H9 (cell line): Measurements from ENCODE around the gene GSE1. TPM values are rescaled to one million over a fixed set of nuclear protein-coding genes. Genes with fewer than 3 reads are reported as not detected.

Source experiments
- DNase-seq: peaks from one replicate; pipeline ENCODE4 v3.0.0-alpha.2; 2017
- H2AFZ ChIP-seq: one replicate; pipeline ENCODE4 v1.6.1; 2013; ENCODE audit warnings: mild to moderate bottlenecking, low read length, control low read depth, moderate library complexity
- H2AK5ac ChIP-seq: 2 replicates; pipeline ENCODE4 v1.6.1; 2013; ENCODE audit warnings: low read length, control low read depth, mixed read lengths; ENCODE audit not compliant: insufficient read length
- H2BK120ac ChIP-seq: one replicate; pipeline ENCODE4 v1.6.1; 2013; ENCODE audit warnings: low read depth, mild to moderate bottlenecking, low read length, control low read depth, inconsistent platforms; ENCODE audit not compliant: poor library complexity, severe bottlenecking
- H2BK12ac ChIP-seq: 2 replicates; pipeline ENCODE4 v1.6.1; 2013; ENCODE audit warnings: low read length, control low read depth, mixed read lengths, low read depth; ENCODE audit not compliant: insufficient read length
- H2BK15ac ChIP-seq: 2 replicates; pipeline ENCODE4 v1.6.1; 2013; ENCODE audit warnings: low read depth, low read length, control low read depth
- H2BK20ac ChIP-seq: one replicate; pipeline ENCODE4 v1.6.1; 2013; ENCODE audit warnings: low read depth, mild to moderate bottlenecking, low read length, control low read depth, inconsistent platforms; ENCODE audit not compliant: poor library complexity, severe bottlenecking
- H2BK5ac ChIP-seq: 2 replicates; pipeline ENCODE4 v1.6.1; 2013; ENCODE audit warnings: low read length, control low read depth, mixed read lengths; ENCODE audit not compliant: insufficient read length
- H3K14ac ChIP-seq: 2 replicates; pipeline ENCODE4 v1.6.1; 2013; ENCODE audit warnings: low read length, control low read depth; ENCODE audit not compliant: insufficient read depth
- H3K18ac ChIP-seq: 2 replicates; pipeline ENCODE4 v1.6.1; 2013; ENCODE audit warnings: low read depth, mild to moderate bottlenecking, mixed read lengths, low read length, control low read depth; ENCODE audit not compliant: insufficient read length
- H3K23ac ChIP-seq: 2 replicates; pipeline ENCODE4 v1.6.1; 2013; ENCODE audit warnings: low read length, control low read depth, mixed read lengths, low read depth; ENCODE audit not compliant: insufficient read length
- H3K23me2 ChIP-seq: 2 replicates; pipeline ENCODE4 v1.6.1; 2013; ENCODE audit warnings: low read depth, mild to moderate bottlenecking, mixed read lengths, low read length, control low read depth; ENCODE audit not compliant: insufficient read length, poor library complexity, severe bottlenecking
- H3K27ac ChIP-seq: 2 replicates; pipeline ENCODE4 v1.5.1; 2013; ENCODE audit warnings: low read length, control low read depth, mixed read lengths, low read depth; ENCODE audit not compliant: insufficient read length
- H3K27me3 ChIP-seq: 2 replicates; pipeline ENCODE4 v1.6.1; 2013; ENCODE audit warnings: low read length, control low read depth, inconsistent platforms; ENCODE audit not compliant: insufficient read depth
- H3K4ac ChIP-seq: 2 replicates; pipeline ENCODE4 v1.6.1; 2013; ENCODE audit warnings: low read depth, mild to moderate bottlenecking, control low read depth, inconsistent platforms, low read length, moderate library complexity
- H3K4me1 ChIP-seq: 2 replicates; pipeline ENCODE4 v1.6.1; 2013; ENCODE audit warnings: low read length, control low read depth, inconsistent platforms; ENCODE audit not compliant: insufficient read depth
- H3K4me2 ChIP-seq: 2 replicates; pipeline ENCODE4 v1.6.1; 2013; ENCODE audit warnings: low read length, control low read depth, mixed read lengths; ENCODE audit not compliant: insufficient read length, insufficient read depth
- H3K56ac ChIP-seq: 2 replicates; pipeline ENCODE4 v1.6.1; 2013; ENCODE audit warnings: low read depth, mild to moderate bottlenecking, mixed read lengths, low read length, control low read depth; ENCODE audit not compliant: insufficient read length
- H3K79me1 ChIP-seq: 2 replicates; pipeline ENCODE4 v1.6.1; 2013; ENCODE audit warnings: low read depth, mild to moderate bottlenecking, moderate library complexity, low read length, control low read depth, inconsistent platforms; ENCODE audit not compliant: insufficient read depth, poor library complexity, severe bottlenecking
- H3K79me2 ChIP-seq: 2 replicates; pipeline ENCODE4 v1.6.1; 2013; ENCODE audit warnings: low read length, control low read depth, inconsistent platforms; ENCODE audit not compliant: insufficient read depth
- H3K9ac ChIP-seq: 2 replicates; pipeline ENCODE4 v1.6.1; 2013; ENCODE audit warnings: low read length, control low read depth, mixed read lengths; ENCODE audit not compliant: insufficient read length; ENCODE audit errors: extremely low read depth
- H3K9me3 ChIP-seq: one replicate; pipeline ENCODE4 v1.6.1; 2013; ENCODE audit warnings: low read depth, low read length, inconsistent platforms; ENCODE audit not compliant: control insufficient read depth
- H3T11ph ChIP-seq: one replicate; pipeline ENCODE4 v1.6.1; 2013; ENCODE audit warnings: mild to moderate bottlenecking, low read length, control low read depth, inconsistent platforms
- H4K20me1 ChIP-seq: one replicate; pipeline ENCODE4 v1.6.1; 2013; ENCODE audit not compliant: control insufficient read depth, insufficient read length, insufficient read depth
- H4K5ac ChIP-seq: 2 replicates; pipeline ENCODE4 v1.6.1; 2013; ENCODE audit warnings: low read depth, mild to moderate bottlenecking, mixed read lengths, low read length, control low read depth; ENCODE audit not compliant: insufficient read length
- H4K8ac ChIP-seq: replicated peaks from 2 replicates; pipeline ENCODE4 v1.6.1; 2013; ENCODE audit warnings: low read length, control low read depth, mixed read lengths, low read depth; ENCODE audit not compliant: insufficient read length
- H4K91ac ChIP-seq: 2 replicates; pipeline ENCODE4 v1.6.1; 2013; ENCODE audit warnings: low read depth, mild to moderate bottlenecking, moderate library complexity, mixed read lengths, low read length, control low read depth; ENCODE audit not compliant: insufficient read length
- H3K27ac Mint-ChIP-seq, 3 experiments: 2 replicates in 2 of 3; 3 replicates in 1 of 3; pipeline ENCODE4 v1.8.0; 2020 to 2021; ENCODE audit warnings: mixed read lengths in 3 of 3, mild to moderate bottlenecking in 1 of 3, moderate library complexity in 1 of 3
- H3K27me3 Mint-ChIP-seq: 2 replicates; pipeline ENCODE4 v1.8.0; 2021; ENCODE audit warnings: low read depth, mild to moderate bottlenecking, moderate library complexity, mixed read lengths
- H3K36me3 Mint-ChIP-seq, 3 experiments: 2 replicates in 2 of 3; 3 replicates in 1 of 3; pipeline ENCODE4 v1.8.0; 2020 to 2021; ENCODE audit warnings: low read depth in 3 of 3, mixed read lengths in 3 of 3; ENCODE audit not compliant: insufficient read depth in 1 of 3
- H3K4me1 Mint-ChIP-seq, 2 experiments: 2 replicates each; pipeline ENCODE4 v1.8.0; 2020; ENCODE audit warnings: mixed read lengths in 2 of 2
- H3K4me3 Mint-ChIP-seq, 2 experiments: 2 replicates in 1 of 2; 3 replicates in 1 of 2; pipeline ENCODE4 v1.8.0; 2020 to 2021; ENCODE audit warnings: mild to moderate bottlenecking in 2 of 2, mixed read lengths in 2 of 2, moderate library complexity in 1 of 2
- H3K9me3 Mint-ChIP-seq, 2 experiments: 2 replicates in 1 of 2; 3 replicates in 1 of 2; pipeline ENCODE4 v1.8.0; 2020; ENCODE audit warnings: mild to moderate bottlenecking in 2 of 2, mixed read lengths in 2 of 2, moderate library complexity in 1 of 2
- WGBS: extraction: QIAGEN DNeasy Blood & Tissue Kit; methylation state at CpG from one replicate; pipeline ENCODE4 v1.1.7; 2013; ENCODE audit warnings: missing lambda C conversion rate, low lambda C conversion rate, mixed read lengths; ENCODE audit not compliant: insufficient read length; ENCODE audit errors: extremely low coverage; 5-methylcytosine and 5-hydroxymethylcytosine counted together
- total RNA-seq: library from RNA; stranded (reverse); gene quantifications from 2 replicates; pipeline ENCODE4 v1.2.1, GENCODE V29; 2021
- TF ChIP-seq, protein P1 (sequence below): fragments of 200-600 bp; sonication (generic); conservative IDR thresholded peaks from 3 replicates; pipeline ENCODE4 v1.8.0; 2021; ENCODE audit warnings: antibody characterized with exemption, mild to moderate bottlenecking

GSE1 gene
- total RNA-seq, 1 experiment from 2014 or later = 125 TPM

DNA sequence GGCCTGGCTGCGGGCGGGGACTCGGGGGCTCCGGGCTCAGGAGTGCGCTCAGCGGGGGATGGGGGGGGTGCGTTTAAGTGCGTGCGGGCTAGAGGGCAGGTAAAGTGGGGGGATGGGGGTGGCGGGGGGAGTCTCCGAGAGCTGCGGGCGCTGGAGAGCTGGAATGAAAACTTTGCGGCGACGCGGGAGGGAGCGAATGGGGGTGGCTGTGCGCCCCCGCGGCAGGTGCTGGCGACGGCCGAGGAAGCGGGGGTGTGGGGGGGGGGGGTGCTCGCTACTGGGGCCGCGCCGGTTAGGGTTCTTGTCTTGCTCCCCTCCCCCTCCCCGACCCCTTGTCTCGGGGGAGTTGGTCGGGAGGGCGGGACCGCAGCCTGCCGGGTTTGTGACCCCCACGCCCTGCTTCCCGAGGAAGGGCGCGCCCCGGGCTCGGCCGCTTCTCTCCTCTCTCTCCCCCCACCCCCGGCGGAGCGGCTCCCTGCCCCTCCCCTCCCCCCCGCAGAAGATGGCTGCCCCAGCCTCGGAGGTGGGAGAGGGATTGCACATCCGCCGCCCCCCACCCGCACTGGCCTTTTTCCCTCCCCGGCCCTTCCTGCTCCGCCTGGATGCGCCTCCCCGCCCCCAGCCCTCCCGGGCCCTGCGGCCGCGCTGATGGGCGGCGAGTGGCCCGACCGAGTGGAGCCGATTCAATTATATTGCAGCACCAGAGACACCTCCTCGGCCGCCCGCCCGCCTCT, 649 bp downstream of the GSE1 start:
- H3K4ac ChIP-seq = no peak overlapping the region
- H3K79me1 ChIP-seq = peaks cover 6% of the 10 kb centered on the region
- no peak overlapping the region for H2BK15ac ChIP-seq
- no peaks in the 10 kb centered on the region for H3K27me3 ChIP-seq
- Mint-ChIP-seq H3K4me1 (peaks cover 48 to 55% of the 10 kb centered on the region in 2 experiments), H3K36me3 (peaks cover 4 to 20% (median 16%) of the 10 kb centered on the region in 3 experiments; a peak in 6 of 7 replicates), H3K27me3 (peaks cover 11% of the 10 kb centered on the region), H3K27ac (no peak overlapping the region; a peak in 1 of 7 replicates), H3K4me3 (peak overlapping the region; percentile 75 to 79), H3K9me3 (peaks cover 0 to 2% of the 10 kb centered on the region in 2 experiments; a peak in 2 of 5 replicates)
- H3K23me2 ChIP-seq = peaks cover 22% of the 10 kb centered on the region
- no peak overlapping the region for H3K18ac ChIP-seq
- H4K8ac ChIP-seq = no peak overlapping the region
- no peak overlapping the region for H2AFZ ChIP-seq
- no peak overlapping the region for H3K14ac ChIP-seq
- WGBS = no CpG with 5 or more reads among the region's 67 CpGs
- TF ChIP-seq, protein P1, sequence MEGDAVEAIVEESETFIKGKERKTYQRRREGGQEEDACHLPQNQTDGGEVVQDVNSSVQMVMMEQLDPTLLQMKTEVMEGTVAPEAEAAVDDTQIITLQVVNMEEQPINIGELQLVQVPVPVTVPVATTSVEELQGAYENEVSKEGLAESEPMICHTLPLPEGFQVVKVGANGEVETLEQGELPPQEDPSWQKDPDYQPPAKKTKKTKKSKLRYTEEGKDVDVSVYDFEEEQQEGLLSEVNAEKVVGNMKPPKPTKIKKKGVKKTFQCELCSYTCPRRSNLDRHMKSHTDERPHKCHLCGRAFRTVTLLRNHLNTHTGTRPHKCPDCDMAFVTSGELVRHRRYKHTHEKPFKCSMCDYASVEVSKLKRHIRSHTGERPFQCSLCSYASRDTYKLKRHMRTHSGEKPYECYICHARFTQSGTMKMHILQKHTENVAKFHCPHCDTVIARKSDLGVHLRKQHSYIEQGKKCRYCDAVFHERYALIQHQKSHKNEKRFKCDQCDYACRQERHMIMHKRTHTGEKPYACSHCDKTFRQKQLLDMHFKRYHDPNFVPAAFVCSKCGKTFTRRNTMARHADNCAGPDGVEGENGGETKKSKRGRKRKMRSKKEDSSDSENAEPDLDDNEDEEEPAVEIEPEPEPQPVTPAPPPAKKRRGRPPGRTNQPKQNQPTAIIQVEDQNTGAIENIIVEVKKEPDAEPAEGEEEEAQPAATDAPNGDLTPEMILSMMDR = no peak
- H2BK5ac ChIP-seq = no peak overlapping the region
- H3K56ac ChIP-seq = no peak overlapping the region
- DNase-seq = peak; percentile 75
- H3K27ac ChIP-seq = no peak overlapping the region
- H2AK5ac ChIP-seq = no peak overlapping the region
- no peak overlapping the region for H4K5ac ChIP-seq
- peak overlapping the region; percentile 55 for H3K4me2 ChIP-seq
- no peak overlapping the region for H2BK120ac ChIP-seq
- H3K4me1 ChIP-seq = peaks cover 4% of the 10 kb centered on the region; the same call in 1 of the 2 replicates
- H4K91ac ChIP-seq = no peak overlapping the region
- no peak overlapping the region for H3K23ac ChIP-seq
- peaks cover 27% of the 10 kb centered on the region; the same call in 1 of the 2 replicates for H3K79me2 ChIP-seq
- no peak overlapping the region for H3T11ph ChIP-seq
- H3K9ac ChIP-seq = no peak overlapping the region
- no peak overlapping the region for H2BK12ac ChIP-seq
- H2BK20ac ChIP-seq = no peak overlapping the region
- H3K9me3 ChIP-seq = no peaks in the 10 kb centered on the region
- no peaks in the 10 kb centered on the region for H4K20me1 ChIP-seq
